GM12874 (cell line): Measurements from ENCODE around the gene RGS7.

ENCODE experiments used
- TF ChIP-seq, protein P1 (sequence below): IDR thresholded peaks from 2 replicates; pipeline ENCODE4 v1.5.1; 2011; ENCODE audit warnings: low read depth, mild to moderate bottlenecking, control low read depth, low read length, moderate library complexity; ENCODE audit not compliant: insufficient read depth

RGS7 gene

DNA sequence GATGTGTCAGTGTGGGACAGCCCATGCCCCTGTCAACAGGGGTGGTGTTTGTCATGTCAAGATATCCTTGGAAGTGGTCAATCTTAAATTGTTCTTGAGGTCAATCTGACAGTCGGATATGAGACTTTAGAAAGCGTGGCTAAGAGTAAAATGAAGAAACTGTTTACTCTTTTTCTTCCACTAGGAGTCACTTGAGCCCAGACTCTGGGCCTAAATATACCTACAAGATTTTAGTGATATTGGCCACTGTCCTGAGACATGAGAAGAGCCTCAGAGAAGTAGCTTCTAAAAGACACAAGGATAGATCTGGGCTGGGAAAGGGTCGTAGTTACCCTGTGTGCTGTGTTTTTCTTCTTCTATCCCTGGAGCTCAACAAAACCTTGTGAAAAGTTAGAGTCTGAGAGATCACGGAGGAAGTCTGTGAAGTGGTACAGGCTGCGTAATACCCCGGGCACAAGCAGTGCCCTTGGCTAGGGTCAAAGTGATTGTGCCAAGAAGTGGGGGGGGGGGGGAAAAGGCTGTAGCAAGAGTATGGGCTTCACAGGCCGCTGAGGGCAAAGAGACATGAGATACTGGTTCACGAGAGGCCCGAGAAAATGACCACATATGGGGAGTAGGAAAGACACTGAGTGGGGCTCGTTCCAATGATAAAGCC is 389.8 kb downstream of the RGS7 start:
- TF ChIP-seq, protein P1, sequence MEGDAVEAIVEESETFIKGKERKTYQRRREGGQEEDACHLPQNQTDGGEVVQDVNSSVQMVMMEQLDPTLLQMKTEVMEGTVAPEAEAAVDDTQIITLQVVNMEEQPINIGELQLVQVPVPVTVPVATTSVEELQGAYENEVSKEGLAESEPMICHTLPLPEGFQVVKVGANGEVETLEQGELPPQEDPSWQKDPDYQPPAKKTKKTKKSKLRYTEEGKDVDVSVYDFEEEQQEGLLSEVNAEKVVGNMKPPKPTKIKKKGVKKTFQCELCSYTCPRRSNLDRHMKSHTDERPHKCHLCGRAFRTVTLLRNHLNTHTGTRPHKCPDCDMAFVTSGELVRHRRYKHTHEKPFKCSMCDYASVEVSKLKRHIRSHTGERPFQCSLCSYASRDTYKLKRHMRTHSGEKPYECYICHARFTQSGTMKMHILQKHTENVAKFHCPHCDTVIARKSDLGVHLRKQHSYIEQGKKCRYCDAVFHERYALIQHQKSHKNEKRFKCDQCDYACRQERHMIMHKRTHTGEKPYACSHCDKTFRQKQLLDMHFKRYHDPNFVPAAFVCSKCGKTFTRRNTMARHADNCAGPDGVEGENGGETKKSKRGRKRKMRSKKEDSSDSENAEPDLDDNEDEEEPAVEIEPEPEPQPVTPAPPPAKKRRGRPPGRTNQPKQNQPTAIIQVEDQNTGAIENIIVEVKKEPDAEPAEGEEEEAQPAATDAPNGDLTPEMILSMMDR: 0 out of 2 replicates have a peak, but pooled peaks have one; percentile 3

DNA sequence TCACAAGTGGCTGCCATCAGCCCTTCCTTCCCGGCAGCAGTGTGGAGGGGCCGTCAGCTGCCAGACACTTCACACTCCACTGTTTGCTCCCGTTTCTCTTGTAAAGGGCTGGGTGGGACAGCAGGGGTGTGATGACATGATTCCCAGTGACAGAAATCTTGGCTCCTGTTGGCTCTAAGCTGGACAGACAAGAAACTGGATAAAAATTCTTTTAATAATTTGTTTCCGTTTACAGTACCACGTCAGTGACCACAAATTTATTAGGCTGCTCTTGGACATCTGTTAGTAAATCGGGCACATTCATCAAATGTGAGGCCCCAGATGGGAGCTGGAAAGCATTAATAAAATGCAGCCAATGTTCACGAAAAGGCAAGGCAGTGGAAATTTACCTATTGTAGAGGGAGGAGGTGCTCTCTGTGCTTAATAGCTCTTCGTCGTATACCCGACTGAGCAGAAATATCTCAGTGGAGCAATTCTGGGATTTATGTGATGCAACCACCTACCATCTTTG is 391.4 kb downstream of the RGS7 start:
- TF ChIP-seq, protein P1: no peak

DNA sequence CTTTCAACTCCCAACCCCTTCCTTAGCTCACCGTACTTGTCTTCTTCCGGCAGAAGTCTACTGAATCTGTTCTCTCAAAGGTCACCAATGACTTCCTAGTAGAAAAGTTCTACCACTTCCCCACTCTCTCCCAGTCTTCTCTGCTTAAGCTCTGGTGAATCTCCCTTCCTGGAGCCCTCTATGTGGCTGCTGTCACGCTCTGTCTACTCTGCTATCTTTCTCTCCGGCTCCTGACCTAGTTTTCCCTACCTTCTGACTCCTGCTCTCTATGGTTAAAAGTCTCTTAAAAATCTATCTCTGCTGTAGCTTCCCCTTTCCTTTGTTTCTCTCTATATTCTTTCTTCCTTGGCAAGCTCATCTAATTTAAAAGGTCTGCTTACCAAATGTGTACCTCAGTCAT is 394.9 kb downstream of the RGS7 start:
- TF ChIP-seq, protein P1: no peak

DNA sequence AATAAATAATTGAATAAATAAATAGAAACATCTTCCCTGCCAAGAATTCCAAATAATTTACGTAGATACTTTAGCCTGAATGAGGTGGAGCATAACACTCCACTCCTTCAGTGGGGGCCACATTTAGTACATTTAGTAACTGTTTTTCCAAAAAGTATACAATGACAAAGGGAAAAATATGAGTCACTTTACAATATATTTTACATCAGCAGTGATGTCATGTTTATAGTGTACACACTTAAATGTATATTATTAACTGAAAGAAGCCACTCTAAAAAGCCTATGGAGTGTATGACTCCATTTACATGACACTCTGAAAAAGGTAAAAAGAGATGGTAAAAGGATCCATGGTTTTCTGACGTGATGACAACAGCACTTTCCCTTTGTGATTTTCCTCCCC is 400.6 kb downstream of the RGS7 start:
- TF ChIP-seq, protein P1: no peak

DNA sequence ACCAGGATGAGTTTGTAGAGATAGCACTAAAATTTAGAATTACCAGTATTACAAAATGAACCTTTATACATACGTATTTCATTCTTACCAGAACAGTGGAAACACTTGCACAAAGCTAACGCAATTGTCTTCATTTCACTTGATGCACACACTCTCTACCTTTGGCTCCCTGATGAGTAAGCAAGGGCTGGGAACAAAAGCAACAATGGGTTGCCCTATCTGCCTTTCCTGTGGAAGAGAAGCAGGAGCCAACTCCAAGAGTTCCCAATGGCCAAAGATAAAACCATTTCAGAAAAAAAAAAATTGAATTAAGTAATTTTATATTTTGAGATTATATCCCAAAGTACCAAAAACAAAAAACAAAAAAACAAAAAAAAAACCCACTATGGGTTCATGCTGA is 401.0 kb downstream of the RGS7 start:
- TF ChIP-seq, protein P1: no peak

DNA sequence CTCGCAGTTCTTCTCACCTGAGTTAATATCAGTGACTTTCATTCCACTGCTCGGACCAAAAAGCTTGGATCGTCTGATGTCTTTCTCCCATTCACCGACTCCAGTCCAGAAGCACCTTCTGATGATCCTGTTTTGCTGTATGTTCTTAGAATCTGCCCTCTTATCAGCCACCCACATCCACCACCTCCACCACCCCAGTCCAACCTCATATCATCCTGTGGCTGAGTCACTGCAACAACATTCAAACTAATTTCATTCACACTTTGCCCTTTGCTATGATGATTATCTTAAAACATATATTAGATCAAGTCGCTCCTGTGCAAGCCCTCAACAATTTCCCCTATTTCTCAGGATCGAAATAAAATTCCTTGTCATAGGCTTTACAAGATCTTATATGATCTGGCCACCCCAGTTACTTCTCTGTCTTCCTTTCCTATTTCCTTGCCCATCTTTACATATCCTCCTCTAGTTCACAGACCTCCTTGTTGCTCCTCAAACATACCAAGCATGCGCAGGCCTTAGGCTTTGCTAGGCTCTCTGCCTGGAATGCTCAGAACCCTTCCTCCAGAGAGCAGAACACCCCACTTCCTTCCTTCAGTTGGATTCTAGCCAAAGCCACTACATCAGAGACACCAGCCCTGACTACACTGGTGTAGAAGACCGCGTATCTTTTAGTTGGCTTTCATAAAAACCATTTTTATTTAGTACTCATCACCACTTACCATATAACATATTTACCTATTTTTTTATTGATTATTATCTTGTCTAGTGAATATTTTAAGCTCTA is 409.4 kb downstream of the RGS7 start:
- TF ChIP-seq, protein P1: no peak

DNA sequence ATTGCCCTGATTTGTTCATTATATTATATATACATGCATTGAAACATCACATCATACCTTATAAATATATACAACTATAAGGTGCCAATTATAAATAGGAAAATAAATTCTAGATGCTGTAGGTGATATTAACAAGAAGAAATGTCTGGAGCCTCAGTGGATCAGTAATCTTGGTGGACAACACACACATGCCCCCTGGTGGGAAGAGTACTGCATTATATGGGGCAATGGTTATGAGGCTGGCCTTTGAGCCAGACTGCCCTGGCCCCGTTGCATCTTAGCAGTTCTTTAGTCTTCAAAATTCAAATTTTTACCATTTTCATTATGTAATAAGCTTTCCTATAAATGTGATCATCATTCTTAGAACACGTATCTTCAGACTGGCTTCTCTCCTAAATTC is 410.1 kb downstream of the RGS7 start:
- TF ChIP-seq, protein P1: peak; percentile 35; the same call in 1 of the 2 replicates
